ENCODE data around the gene WNT11.

DNA sequence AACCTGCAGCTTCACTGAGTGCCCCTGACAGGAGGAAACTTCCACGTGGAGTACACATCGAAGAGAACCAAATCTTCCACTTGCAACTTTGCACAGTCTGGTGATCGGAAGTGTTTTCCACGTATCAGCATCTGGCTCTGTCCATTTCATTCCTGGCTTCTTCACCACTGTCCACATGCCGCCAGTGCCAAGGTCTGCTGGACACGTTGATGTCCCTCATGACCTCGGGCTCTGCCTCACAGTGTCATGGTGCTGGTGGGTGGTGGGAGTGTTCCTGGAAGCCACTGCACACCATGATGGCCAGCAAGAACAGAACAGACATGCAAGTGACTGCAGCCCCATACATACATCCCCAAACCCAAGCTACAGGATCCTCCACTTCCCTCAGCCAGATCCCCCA is 48.4 kb downstream of the WNT11 start:
- TF ChIP-seq, protein P1, sequence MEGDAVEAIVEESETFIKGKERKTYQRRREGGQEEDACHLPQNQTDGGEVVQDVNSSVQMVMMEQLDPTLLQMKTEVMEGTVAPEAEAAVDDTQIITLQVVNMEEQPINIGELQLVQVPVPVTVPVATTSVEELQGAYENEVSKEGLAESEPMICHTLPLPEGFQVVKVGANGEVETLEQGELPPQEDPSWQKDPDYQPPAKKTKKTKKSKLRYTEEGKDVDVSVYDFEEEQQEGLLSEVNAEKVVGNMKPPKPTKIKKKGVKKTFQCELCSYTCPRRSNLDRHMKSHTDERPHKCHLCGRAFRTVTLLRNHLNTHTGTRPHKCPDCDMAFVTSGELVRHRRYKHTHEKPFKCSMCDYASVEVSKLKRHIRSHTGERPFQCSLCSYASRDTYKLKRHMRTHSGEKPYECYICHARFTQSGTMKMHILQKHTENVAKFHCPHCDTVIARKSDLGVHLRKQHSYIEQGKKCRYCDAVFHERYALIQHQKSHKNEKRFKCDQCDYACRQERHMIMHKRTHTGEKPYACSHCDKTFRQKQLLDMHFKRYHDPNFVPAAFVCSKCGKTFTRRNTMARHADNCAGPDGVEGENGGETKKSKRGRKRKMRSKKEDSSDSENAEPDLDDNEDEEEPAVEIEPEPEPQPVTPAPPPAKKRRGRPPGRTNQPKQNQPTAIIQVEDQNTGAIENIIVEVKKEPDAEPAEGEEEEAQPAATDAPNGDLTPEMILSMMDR (IDR thresholded peaks at IDR 0.05; ENCODE audit: poor library complexity, severe bottlenecking), result no peak
- no peak for TF ChIP-seq EP300 (conservative IDR thresholded peaks at IDR 0.05; ENCODE audit: poor library complexity, severe bottlenecking)
- TF ChIP-seq MXI1 (conservative IDR thresholded peaks at IDR 0.05; ENCODE audit: poor library complexity, severe bottlenecking), result no peak
